OCI-LY1 (cell line): ENCODE results near the gene RAPGEF5.

Experiments
- H2AFZ ChIP-seq: fragments of 200-600 bp; sonication (generic), shearing (Covaris generic); 2 replicates; pipeline ENCODE4 v1.6.0; 2014; ENCODE audit warnings: antibody characterized with exemption, mild to moderate bottlenecking, low read length
- H3F3A ChIP-seq: fragments of 200-600 bp; sonication (generic), shearing (Covaris generic); 2 replicates; pipeline ENCODE4 v1.6.0; 2014; ENCODE audit warnings: mild to moderate bottlenecking, antibody characterized with exemption, low read length, moderate library complexity; ENCODE audit not compliant: insufficient read depth
- H3K27ac ChIP-seq: fragments of 200-600 bp; sonication (generic); 2 replicates; pipeline ENCODE4 v1.5.1; 2014; ENCODE audit warnings: low read length, mixed run types, mild to moderate bottlenecking, low read depth; ENCODE audit not compliant: poor library complexity, severe bottlenecking
- H3K27me3 ChIP-seq: fragments of 200-600 bp; sonication (generic); 2 replicates; pipeline ENCODE4 v1.6.0; 2014; ENCODE audit warnings: antibody characterized with exemption, mild to moderate bottlenecking, low read length, moderate library complexity; ENCODE audit not compliant: insufficient read depth
- H3K36me3 ChIP-seq: fragments of 200-600 bp; sonication (generic); 2 replicates; pipeline ENCODE4 v1.6.1; 2014; ENCODE audit warnings: mild to moderate bottlenecking, antibody characterized with exemption, low read length, moderate library complexity, mixed read lengths; ENCODE audit not compliant: insufficient read depth
- H3K4me1 ChIP-seq: fragments of 200-600 bp; sonication (generic); 2 replicates; pipeline ENCODE4 v1.5.1; 2014; ENCODE audit warnings: mild to moderate bottlenecking, low read length, moderate library complexity; ENCODE audit not compliant: insufficient read depth, severe bottlenecking
- H3K4me2 ChIP-seq: fragments of 200-600 bp; sonication (generic), shearing (Covaris generic); 2 replicates; pipeline ENCODE4 v1.6.1; 2014; ENCODE audit warnings: low read length
- H3K4me3 ChIP-seq: fragments of 200-600 bp; sonication (generic); 2 replicates; pipeline ENCODE4 v1.5.1; 2014; ENCODE audit warnings: low read length, low read depth, mild to moderate bottlenecking, mixed read lengths; ENCODE audit not compliant: poor library complexity, severe bottlenecking
- H3K79me2 ChIP-seq: fragments of 200-600 bp; shearing (Covaris generic); 2 replicates; pipeline ENCODE4 v1.6.1; 2016; ENCODE audit warnings: mixed run types, low read length, mixed read lengths; ENCODE audit not compliant: insufficient read depth
- H3K9ac ChIP-seq: fragments of 200-600 bp; sonication (generic), shearing (Covaris generic); 2 replicates; pipeline ENCODE4 v1.6.1; 2014; ENCODE audit warnings: mild to moderate bottlenecking, low read length, mixed read lengths
- H3K9me2 ChIP-seq: fragments of 200-600 bp; sonication (generic), shearing (Covaris generic); 2 replicates; pipeline ENCODE4 v1.6.1; 2014; ENCODE audit warnings: low read depth, mild to moderate bottlenecking, low read length, mixed read lengths
- H3K9me3 ChIP-seq: fragments of 200-600 bp; shearing (Covaris generic); 2 replicates; pipeline ENCODE4 v1.6.1; 2014; ENCODE audit warnings: low read length, mixed read lengths
- H4K20me1 ChIP-seq: fragments of 200-600 bp; sonication (generic), shearing (Covaris generic); 2 replicates; pipeline ENCODE4 v1.6.0; 2016; ENCODE audit warnings: mild to moderate bottlenecking, low read length; ENCODE audit not compliant: insufficient read depth
- EZH2 ChIP-seq: fragments of 200-600 bp; sonication (generic), shearing (Covaris generic); IDR thresholded peaks from 2 replicates; pipeline ENCODE4 v1.8.0; 2017; ENCODE audit warnings: borderline replicate concordance, mixed run types, mild to moderate bottlenecking, antibody characterized with exemption, low read length, moderate library complexity, mixed read lengths
- TF ChIP-seq, protein P1 (sequence below): fragments of 200-600 bp; sonication (generic), shearing (Covaris generic); IDR thresholded peaks from 2 replicates; pipeline ENCODE4 v1.5.1; 2017; ENCODE audit warnings: mild to moderate bottlenecking, antibody characterized with exemption, low read length, moderate library complexity, mixed read lengths

RAPGEF5 gene

DNA sequence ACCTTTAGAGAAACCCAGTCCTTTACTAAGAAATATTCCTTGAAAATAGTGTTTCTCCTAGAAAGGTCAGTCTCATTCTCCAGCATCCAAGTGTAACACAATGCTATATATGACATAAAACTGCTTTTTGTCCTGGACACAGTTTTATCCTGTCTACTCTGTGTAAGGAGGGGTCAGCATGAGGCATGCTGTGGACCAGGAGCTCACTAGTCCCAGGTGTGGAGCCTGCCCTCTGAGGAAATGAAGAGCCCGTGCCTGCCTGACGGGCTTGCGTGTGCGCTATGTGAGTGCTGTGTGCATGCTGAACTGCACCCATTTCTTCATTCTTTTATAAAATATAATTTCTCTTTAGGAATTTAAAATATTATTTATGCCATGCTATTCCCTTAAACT is 228.4 kb downstream of the RAPGEF5 start:
- no peaks in the 10 kb centered on the region for H3F3A ChIP-seq
- no peaks in the 10 kb centered on the region for H4K20me1 ChIP-seq
- H2AFZ ChIP-seq: no peak overlapping the region
- H3K27ac ChIP-seq: no peak overlapping the region
- no peaks in the 10 kb centered on the region for H3K27me3 ChIP-seq
- H3K4me2 ChIP-seq: no peak overlapping the region
- H3K9me2 ChIP-seq: no peaks in the 10 kb centered on the region
- no peaks in the 10 kb centered on the region for H3K9me3 ChIP-seq
- H3K79me2 ChIP-seq: no peaks in the 10 kb centered on the region
- peaks cover 33% of the 10 kb centered on the region; the same call in 1 of the 2 replicates for H3K36me3 ChIP-seq
- no peaks in the 10 kb centered on the region for H3K4me1 ChIP-seq
- TF ChIP-seq, protein P1, sequence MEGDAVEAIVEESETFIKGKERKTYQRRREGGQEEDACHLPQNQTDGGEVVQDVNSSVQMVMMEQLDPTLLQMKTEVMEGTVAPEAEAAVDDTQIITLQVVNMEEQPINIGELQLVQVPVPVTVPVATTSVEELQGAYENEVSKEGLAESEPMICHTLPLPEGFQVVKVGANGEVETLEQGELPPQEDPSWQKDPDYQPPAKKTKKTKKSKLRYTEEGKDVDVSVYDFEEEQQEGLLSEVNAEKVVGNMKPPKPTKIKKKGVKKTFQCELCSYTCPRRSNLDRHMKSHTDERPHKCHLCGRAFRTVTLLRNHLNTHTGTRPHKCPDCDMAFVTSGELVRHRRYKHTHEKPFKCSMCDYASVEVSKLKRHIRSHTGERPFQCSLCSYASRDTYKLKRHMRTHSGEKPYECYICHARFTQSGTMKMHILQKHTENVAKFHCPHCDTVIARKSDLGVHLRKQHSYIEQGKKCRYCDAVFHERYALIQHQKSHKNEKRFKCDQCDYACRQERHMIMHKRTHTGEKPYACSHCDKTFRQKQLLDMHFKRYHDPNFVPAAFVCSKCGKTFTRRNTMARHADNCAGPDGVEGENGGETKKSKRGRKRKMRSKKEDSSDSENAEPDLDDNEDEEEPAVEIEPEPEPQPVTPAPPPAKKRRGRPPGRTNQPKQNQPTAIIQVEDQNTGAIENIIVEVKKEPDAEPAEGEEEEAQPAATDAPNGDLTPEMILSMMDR: no peak
- TF ChIP-seq EZH2: no peak
- no peak overlapping the region for H3K4me3 ChIP-seq
- H3K9ac ChIP-seq: no peak overlapping the region

DNA sequence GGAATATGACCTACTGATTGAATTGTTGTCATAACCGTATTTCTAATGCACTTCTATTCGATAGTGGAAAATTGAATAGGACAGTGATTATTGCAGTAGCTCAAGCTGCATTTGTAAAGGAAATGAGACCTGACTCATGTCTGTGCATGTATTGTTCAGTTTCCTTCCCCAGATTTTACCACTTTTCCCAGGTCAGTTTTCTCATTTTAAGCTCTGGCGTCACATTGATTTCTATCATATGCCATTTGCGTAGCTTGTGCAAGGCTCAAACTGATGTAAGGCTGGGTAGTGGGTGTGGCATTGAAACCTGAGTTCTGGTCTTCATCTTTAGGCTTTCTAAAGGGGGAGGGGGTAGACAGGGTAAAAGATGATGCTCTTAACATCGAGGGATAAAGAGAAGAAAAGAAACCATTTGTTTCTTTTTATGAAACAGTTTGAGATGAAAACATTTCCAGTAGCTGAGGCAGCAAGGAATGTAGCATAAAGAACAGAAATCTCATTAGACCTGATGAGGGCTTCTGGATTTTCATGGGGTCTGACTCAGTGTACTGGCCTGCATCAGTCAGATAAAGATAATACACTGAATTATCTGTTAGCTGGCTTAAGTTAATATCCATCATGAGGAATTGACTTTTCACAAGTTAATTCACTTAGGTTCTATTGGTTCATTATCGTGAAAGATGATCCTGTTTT is 229.0 kb downstream of the RAPGEF5 start:
- H3K36me3 ChIP-seq: peaks cover 28% of the 10 kb centered on the region; the same call in 1 of the 2 replicates
- no peaks in the 10 kb centered on the region for H3K27me3 ChIP-seq
- no peaks in the 10 kb centered on the region for H3K79me2 ChIP-seq
- no peaks in the 10 kb centered on the region for H3K9me2 ChIP-seq
- no peak for TF ChIP-seq EZH2
- TF ChIP-seq, protein P1: no peak
- H3K9ac ChIP-seq: no peak overlapping the region
- no peaks in the 10 kb centered on the region for H3K4me1 ChIP-seq
- no peaks in the 10 kb centered on the region for H3F3A ChIP-seq
- H3K9me3 ChIP-seq: no peaks in the 10 kb centered on the region
- no peak overlapping the region for H3K27ac ChIP-seq
- no peak overlapping the region for H3K4me3 ChIP-seq
- no peak overlapping the region for H2AFZ ChIP-seq
- H3K4me2 ChIP-seq: no peak overlapping the region
- no peaks in the 10 kb centered on the region for H4K20me1 ChIP-seq

DNA sequence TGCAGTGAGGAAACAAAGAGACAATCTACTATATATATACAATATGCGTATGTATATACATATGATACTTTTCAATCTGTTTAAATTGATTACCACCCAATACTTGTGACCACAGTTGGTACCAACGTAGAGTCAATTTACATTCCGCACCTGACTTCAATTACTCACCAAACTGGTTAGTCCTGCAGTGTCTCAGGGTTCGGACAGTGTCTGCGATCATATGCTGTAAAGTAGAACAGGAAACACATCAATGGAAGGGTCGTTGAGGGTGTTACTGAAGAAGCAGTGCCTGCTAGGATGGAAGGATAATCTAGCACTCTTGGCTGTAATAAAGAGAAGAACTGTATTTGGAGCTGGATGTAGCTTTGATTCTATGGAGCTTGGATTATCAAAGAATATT is 231.5 kb downstream of the RAPGEF5 start:
- no peaks in the 10 kb centered on the region for H3K27me3 ChIP-seq
- no peak overlapping the region for H2AFZ ChIP-seq
- no peaks in the 10 kb centered on the region for H3K79me2 ChIP-seq
- H3K9ac ChIP-seq: no peak overlapping the region
- no peak overlapping the region for H3K4me3 ChIP-seq
- no peaks in the 10 kb centered on the region for H4K20me1 ChIP-seq
- H3K4me2 ChIP-seq: no peak overlapping the region
- TF ChIP-seq EZH2: no peak
- TF ChIP-seq, protein P1: no peak
- H3K9me3 ChIP-seq: no peaks in the 10 kb centered on the region
- H3K27ac ChIP-seq: no peak overlapping the region
- H3K9me2 ChIP-seq: no peaks in the 10 kb centered on the region
- no peaks in the 10 kb centered on the region for H3K4me1 ChIP-seq
- no peaks in the 10 kb centered on the region for H3F3A ChIP-seq
- H3K36me3 ChIP-seq: peaks cover 24% of the 10 kb centered on the region
